AG09309 (cell line): ENCODE measurements around the gene GMNC.

ENCODE experiments used
- DNase-seq: peaks from one replicate; pipeline ENCODE4 v3.0.0-alpha.2; 2010; ENCODE audit warnings: low read depth
- H3K4me3 ChIP-seq: 2 replicates; pipeline ENCODE4 v1.5.1; 2011; ENCODE audit warnings: mild to moderate bottlenecking, low read depth, low read length, moderate library complexity; ENCODE audit not compliant: control insufficient read depth
- TF ChIP-seq, protein P1 (sequence below): IDR thresholded peaks from 2 replicates; pipeline ENCODE4 v1.5.1; 2011; ENCODE audit warnings: mild to moderate bottlenecking, low read depth, low read length, inconsistent platforms; ENCODE audit not compliant: insufficient read depth, control insufficient read depth; ENCODE audit errors: missing control alignments

Gene GMNC

DNA sequence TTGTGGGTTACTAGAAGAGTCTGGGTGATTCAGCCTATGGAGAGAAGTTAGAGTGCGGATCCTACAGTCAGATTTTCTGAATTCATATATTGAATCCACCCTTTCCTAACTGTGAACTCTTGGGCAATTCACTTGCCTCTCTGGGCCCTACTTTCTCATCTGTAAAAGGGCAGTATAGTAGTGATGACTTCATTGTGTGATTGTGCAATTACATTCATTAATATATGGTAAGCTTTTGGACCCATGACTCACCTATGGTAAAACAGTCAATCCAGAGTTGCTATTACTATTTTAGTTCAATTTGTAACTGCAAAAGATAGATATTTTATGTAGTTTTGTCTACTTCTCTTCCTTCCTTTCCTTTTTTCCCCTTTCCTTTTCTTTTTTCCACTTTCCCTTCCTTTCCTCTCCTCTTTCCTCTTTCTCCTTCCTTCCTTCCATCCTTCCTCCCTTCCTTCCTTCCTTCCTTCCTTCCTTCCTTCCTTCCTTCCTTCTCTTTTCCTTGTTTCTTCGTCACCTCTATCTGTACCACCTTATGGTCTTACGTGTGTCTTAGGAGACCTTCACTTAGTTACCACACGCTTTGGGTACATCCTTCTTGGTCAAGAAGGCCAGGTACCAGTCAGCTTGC lies 37.0 kb downstream of the GMNC start:
- no peak for DNase-seq
- TF ChIP-seq, protein P1, sequence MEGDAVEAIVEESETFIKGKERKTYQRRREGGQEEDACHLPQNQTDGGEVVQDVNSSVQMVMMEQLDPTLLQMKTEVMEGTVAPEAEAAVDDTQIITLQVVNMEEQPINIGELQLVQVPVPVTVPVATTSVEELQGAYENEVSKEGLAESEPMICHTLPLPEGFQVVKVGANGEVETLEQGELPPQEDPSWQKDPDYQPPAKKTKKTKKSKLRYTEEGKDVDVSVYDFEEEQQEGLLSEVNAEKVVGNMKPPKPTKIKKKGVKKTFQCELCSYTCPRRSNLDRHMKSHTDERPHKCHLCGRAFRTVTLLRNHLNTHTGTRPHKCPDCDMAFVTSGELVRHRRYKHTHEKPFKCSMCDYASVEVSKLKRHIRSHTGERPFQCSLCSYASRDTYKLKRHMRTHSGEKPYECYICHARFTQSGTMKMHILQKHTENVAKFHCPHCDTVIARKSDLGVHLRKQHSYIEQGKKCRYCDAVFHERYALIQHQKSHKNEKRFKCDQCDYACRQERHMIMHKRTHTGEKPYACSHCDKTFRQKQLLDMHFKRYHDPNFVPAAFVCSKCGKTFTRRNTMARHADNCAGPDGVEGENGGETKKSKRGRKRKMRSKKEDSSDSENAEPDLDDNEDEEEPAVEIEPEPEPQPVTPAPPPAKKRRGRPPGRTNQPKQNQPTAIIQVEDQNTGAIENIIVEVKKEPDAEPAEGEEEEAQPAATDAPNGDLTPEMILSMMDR: no peak

DNA sequence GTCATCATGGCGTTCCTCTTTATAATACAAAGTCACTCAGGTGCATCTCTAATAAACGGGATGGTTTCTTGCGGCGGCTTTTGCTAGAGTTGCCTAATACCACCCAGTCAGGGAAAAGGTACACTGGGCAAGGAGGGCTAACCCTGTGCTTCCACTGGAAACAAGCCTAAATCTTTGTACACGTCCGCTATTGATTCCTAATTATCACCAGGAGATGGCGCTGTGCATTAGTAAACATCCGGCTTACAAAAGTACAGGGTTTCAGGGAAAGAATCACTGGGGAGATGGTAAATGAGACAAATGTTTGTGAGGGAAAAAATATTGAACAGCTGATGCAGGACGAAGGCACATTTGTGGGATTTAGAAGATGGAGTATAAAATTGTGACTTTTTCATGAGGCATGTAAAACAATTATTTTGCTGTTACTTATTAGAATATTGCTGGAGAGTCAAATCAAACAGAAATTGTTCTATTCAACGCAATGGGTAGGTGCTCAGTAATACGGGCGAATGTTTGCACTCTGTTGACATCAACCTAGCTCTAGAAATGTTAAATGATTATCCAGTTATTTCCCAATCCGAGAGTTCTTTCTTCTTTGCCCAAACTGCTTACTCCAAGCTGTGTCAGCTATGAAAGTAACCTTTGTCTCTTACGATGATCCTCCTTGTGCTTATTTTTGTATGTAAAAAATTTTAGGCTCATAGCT lies 50.6 kb downstream of the GMNC start:
- TF ChIP-seq, protein P1: peak; percentile 74
- no peak overlapping the region for H3K4me3 ChIP-seq
- DNase-seq: peak; percentile 2

More for the DNA sequence above, 37.0 kb downstream of the GMNC start:
- H3K4me3 ChIP-seq: no peak overlapping the region

DNA sequence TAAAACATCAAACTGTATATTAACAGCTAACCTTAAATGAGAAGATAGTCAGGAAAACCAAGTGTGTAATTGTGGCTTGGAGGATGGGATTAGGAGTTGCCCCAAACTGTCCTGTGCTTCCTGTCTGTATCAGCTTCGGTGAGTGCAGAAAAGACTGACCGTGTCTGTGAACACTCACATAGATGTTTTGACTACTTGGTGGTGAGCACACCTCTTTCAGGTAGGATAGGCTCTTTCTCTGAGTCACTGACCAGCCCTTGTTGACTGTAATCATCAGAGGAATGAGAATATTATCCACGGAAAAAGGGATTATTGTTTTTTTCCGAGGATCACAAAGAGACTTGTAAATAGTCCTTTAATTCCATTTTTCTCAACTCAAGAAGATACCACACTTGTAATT lies 51.5 kb downstream of the GMNC start:
- TF ChIP-seq, protein P1: no peak
- DNase-seq: no peak

DNA sequence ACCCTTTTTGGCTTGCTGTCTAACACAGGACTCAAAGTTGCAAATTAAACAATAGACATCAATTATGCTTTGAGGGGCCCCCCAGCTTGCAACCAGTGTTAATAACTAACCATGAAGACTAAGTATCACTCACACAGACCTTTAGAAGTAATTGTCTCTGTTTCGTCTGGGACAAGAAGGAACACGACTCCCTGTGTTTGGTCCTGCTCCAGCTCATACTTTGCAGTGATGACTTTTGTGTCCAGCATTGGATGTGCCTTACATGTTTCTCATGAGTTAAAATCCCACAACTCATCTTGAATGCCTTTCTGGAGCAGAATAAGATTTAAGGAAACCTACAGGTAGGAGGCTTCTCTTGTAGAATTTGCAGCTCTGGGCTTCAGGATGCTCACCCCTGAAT lies 53.1 kb downstream of the GMNC start:
- TF ChIP-seq, protein P1: no peak
- DNase-seq: no peak
- H3K4me3 ChIP-seq: no peak overlapping the region

More for the DNA sequence above, 51.5 kb downstream of the GMNC start:
- no peak overlapping the region for H3K4me3 ChIP-seq

DNA sequence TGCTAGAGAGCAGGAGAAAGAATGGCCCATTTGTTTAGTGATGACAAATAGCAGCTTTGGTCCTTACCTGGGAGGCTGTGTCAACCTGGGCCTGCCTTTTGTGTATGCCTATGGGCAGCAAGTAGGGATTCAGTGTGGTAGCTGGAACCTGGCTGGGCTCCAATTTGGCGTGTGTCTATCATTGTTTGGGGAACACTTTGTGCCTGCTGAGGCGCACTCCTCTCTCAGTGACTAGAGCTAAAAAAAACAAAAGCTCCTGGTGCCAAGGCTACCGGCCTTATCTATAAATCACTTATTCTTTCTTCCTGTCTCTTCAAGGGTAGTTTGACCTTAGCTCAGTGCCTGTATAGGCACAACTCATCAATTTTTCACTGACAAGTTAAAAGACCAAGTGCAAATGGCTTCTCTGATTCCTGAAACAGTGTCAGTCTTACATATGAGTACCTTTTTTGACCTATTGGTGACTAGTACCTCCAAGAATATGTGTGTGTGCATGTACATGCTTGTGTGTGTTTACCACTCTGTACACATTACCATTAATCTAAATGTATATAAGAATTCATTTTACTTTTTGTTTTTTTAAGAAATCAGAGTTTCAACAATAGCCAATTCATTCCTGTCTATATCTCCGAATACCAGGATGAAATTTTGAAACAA lies 54.6 kb downstream of the GMNC start:
- no peak overlapping the region for H3K4me3 ChIP-seq
- TF ChIP-seq, protein P1: no peak
- no peak for DNase-seq
